Effector memory CD8-positive, alpha-beta T cell (primary cell): Measurements from ENCODE around the gene MACROD1.

Experiments
- ATAC-seq: fragments of 150-1000 bp; cut with Tn5 transposase; replicated peaks from 2 replicates; pipeline ENCODE4 v1.10.0; 2021; ENCODE audit warnings: mild to moderate bottlenecking, moderate library complexity
- DNase-seq, 3 experiments: peaks; one replicate each; pipeline ENCODE4 v3.0.0; 2021
- H3K27ac Mint-ChIP-seq, 2 donors: one replicate each; pipeline ENCODE4 v1.8.0; 2022; ENCODE audit warnings: mild to moderate bottlenecking in 2 of 2, mixed read lengths in 2 of 2, moderate library complexity in 2 of 2
- H3K27me3 Mint-ChIP-seq, 2 donors: one replicate each; pipeline ENCODE4 v1.8.0; 2022; ENCODE audit warnings: mixed read lengths in 2 of 2
- H3K36me3 Mint-ChIP-seq: one replicate; pipeline ENCODE4 v1.8.0; 2022; ENCODE audit warnings: mild to moderate bottlenecking, moderate library complexity, mixed read lengths; ENCODE audit not compliant: insufficient read depth
- H3K4me1 Mint-ChIP-seq, 2 donors: one replicate each; pipeline ENCODE4 v1.8.0; 2022; ENCODE audit warnings: low read depth in 2 of 2, mixed read lengths in 2 of 2
- H3K4me3 Mint-ChIP-seq, 2 donors: one replicate each; pipeline ENCODE4 v1.8.0; 2022; ENCODE audit warnings: mild to moderate bottlenecking in 2 of 2, mixed read lengths in 2 of 2, moderate library complexity in 2 of 2
- H3K9me3 Mint-ChIP-seq, 2 donors: one replicate each; pipeline ENCODE4 v1.8.0; 2022; ENCODE audit warnings: mixed read lengths in 2 of 2

MACROD1 gene

GRCh38 chr11:64089915-64090805, 75.8 kb downstream of the MACROD1 start:
- peaks cover 0 to 8% of the 10 kb centered on the region in 2 donors for H3K27me3 Mint-ChIP-seq

GRCh38 chr11:64089493-64089892, 76.4 kb downstream of the MACROD1 start:
- H3K36me3 Mint-ChIP-seq: no peaks in the 10 kb centered on the region
- ATAC-seq: no peak
- DNase-seq: no peak
- H3K4me1 Mint-ChIP-seq: peaks cover 3 to 4% of the 10 kb centered on the region in 2 donors
- H3K27ac Mint-ChIP-seq: no peak overlapping the region
- no peak overlapping the region for H3K4me3 Mint-ChIP-seq
- H3K27me3 Mint-ChIP-seq: peaks cover 0 to 8% of the 10 kb centered on the region in 2 donors
- no peaks in the 10 kb centered on the region for H3K9me3 Mint-ChIP-seq

More at GRCh38 chr11:64089915-64090805, 75.8 kb downstream of the MACROD1 start:
- H3K4me3 Mint-ChIP-seq: no peak overlapping the region
- DNase-seq: no peak
- no peaks in the 10 kb centered on the region for H3K9me3 Mint-ChIP-seq
- peaks cover 3 to 4% of the 10 kb centered on the region in 2 donors for H3K4me1 Mint-ChIP-seq
- no peaks in the 10 kb centered on the region for H3K36me3 Mint-ChIP-seq
- no peak for ATAC-seq
- H3K27ac Mint-ChIP-seq: no peak overlapping the region

- no peak overlapping the region for H3K4me3 Mint-ChIP-seq
- no peaks in the 10 kb centered on the region for H3K36me3 Mint-ChIP-seq
- no peaks in the 10 kb centered on the region for H3K9me3 Mint-ChIP-seq
- peaks cover 0 to 8% of the 10 kb centered on the region in 2 donors for H3K27me3 Mint-ChIP-seq
- no peak overlapping the region for H3K27ac Mint-ChIP-seq
- DNase-seq: no peak
- H3K4me1 Mint-ChIP-seq: peaks cover 3 to 4% of the 10 kb centered on the region in 2 donors
- ATAC-seq: no peak
Measured at GRCh38 chr11:64089027-64089360, 76.9 kb downstream of the MACROD1 start.

- H3K9me3 Mint-ChIP-seq: no peaks in the 10 kb centered on the region
- ATAC-seq (no peak), DNase-seq (no peak)
- peak overlapping the region in 1 of 2 donors; percentile 55 for H3K4me3 Mint-ChIP-seq
- no peaks in the 10 kb centered on the region for H3K36me3 Mint-ChIP-seq
- H3K27me3 Mint-ChIP-seq: peaks cover 0 to 8% of the 10 kb centered on the region in 2 donors
- peaks cover 3 to 4% of the 10 kb centered on the region in 2 donors for H3K4me1 Mint-ChIP-seq
- H3K27ac Mint-ChIP-seq: no peak overlapping the region
Measured at GRCh38 chr11:64088162-64089026, 77.5 kb downstream of the MACROD1 start.

- Mint-ChIP-seq H3K27ac (no peak overlapping the region), H3K9me3 (no peaks in the 10 kb centered on the region), H3K4me3 (no peak overlapping the region), H3K36me3 (no peaks in the 10 kb centered on the region), H3K27me3 (peaks cover 0 to 8% of the 10 kb centered on the region in 2 donors), H3K4me1 (peaks cover 3 to 4% of the 10 kb centered on the region in 2 donors)
- DNase-seq (no peak), ATAC-seq (no peak)
Measured at GRCh38 chr11:64086258-64087123, 79.4 kb downstream of the MACROD1 start.

GRCh38 chr11:64085906-64086257, 80.0 kb downstream of the MACROD1 start:
- H3K4me3 Mint-ChIP-seq: no peak overlapping the region
- DNase-seq (no peak), ATAC-seq (no peak)
- H3K27ac Mint-ChIP-seq: no peak overlapping the region
- H3K27me3 Mint-ChIP-seq: peaks cover 0 to 8% of the 10 kb centered on the region in 2 donors
- H3K4me1 Mint-ChIP-seq: peaks cover 3 to 4% of the 10 kb centered on the region in 2 donors
- no peaks in the 10 kb centered on the region for H3K9me3 Mint-ChIP-seq
- H3K36me3 Mint-ChIP-seq: no peaks in the 10 kb centered on the region

GRCh38 chr11:64084951-64085710, 80.8 kb downstream of the MACROD1 start:
- H3K4me1 Mint-ChIP-seq: peaks cover 3 to 4% of the 10 kb centered on the region in 2 donors
- no peaks in the 10 kb centered on the region for H3K36me3 Mint-ChIP-seq
- no peak for DNase-seq
- no peak for ATAC-seq
- peaks cover 0 to 8% of the 10 kb centered on the region in 2 donors for H3K27me3 Mint-ChIP-seq
- H3K9me3 Mint-ChIP-seq: no peaks in the 10 kb centered on the region
- no peak overlapping the region for H3K4me3 Mint-ChIP-seq
- no peak overlapping the region for H3K27ac Mint-ChIP-seq

- H3K9me3 Mint-ChIP-seq: no peaks in the 10 kb centered on the region
- peaks cover 3 to 4% of the 10 kb centered on the region in 2 donors for H3K4me1 Mint-ChIP-seq
- H3K27me3 Mint-ChIP-seq: peaks cover 0 to 8% of the 10 kb centered on the region in 2 donors
- H3K27ac Mint-ChIP-seq: no peak overlapping the region
- no peak overlapping the region for H3K4me3 Mint-ChIP-seq
- no peak for ATAC-seq
- DNase-seq: no peak
- no peaks in the 10 kb centered on the region for H3K36me3 Mint-ChIP-seq
Measured at GRCh38 chr11:64084146-64084950, 81.6 kb downstream of the MACROD1 start.

- H3K4me3 Mint-ChIP-seq: no peak overlapping the region
- peaks cover 0 to 3% of the 10 kb centered on the region in 2 donors for H3K27me3 Mint-ChIP-seq
- H3K9me3 Mint-ChIP-seq: no peaks in the 10 kb centered on the region
- no peak overlapping the region for H3K27ac Mint-ChIP-seq
- no peak for ATAC-seq
- H3K4me1 Mint-ChIP-seq: peaks cover under 1 to 1% of the 10 kb centered on the region in 2 donors
- H3K36me3 Mint-ChIP-seq: no peaks in the 10 kb centered on the region
- no peak for DNase-seq
Measured at GRCh38 chr11:64083398-64084080, 82.4 kb downstream of the MACROD1 start.

GRCh38 chr11:64081745-64082442, 84.0 kb downstream of the MACROD1 start:
- H3K36me3 Mint-ChIP-seq: no peaks in the 10 kb centered on the region
- no peak overlapping the region for H3K4me3 Mint-ChIP-seq
- DNase-seq (no peak), ATAC-seq (no peak)
- H3K9me3 Mint-ChIP-seq: no peaks in the 10 kb centered on the region
- H3K27ac Mint-ChIP-seq: no peak overlapping the region
- no peaks in the 10 kb centered on the region for H3K27me3 Mint-ChIP-seq
- no peaks in the 10 kb centered on the region for H3K4me1 Mint-ChIP-seq

- ATAC-seq (no peak), DNase-seq (no peak)
- no peak overlapping the region for H3K4me3 Mint-ChIP-seq
- H3K4me1 Mint-ChIP-seq: no peaks in the 10 kb centered on the region
- no peaks in the 10 kb centered on the region for H3K36me3 Mint-ChIP-seq
- no peak overlapping the region for H3K27ac Mint-ChIP-seq
- H3K27me3 Mint-ChIP-seq: no peaks in the 10 kb centered on the region
- H3K9me3 Mint-ChIP-seq: no peaks in the 10 kb centered on the region
Measured at GRCh38 chr11:64080390-64080789, 85.5 kb downstream of the MACROD1 start.
